K562 (cell line): Measurements from ENCODE around the gene ZC3H15. TPM values are rescaled to one million over a fixed set of nuclear protein-coding genes. Genes with fewer than 3 reads are reported as not detected.

Experiments used
- DPF2 ChIP-seq: fragments of 450-650 bp; IDR thresholded peaks from 2 replicates; pipeline ENCODE4 v1.6.1; 2016
- EGR1 ChIP-seq: fragments of 450-650 bp; conservative IDR thresholded peaks from 2 replicates; pipeline ENCODE4 v1.6.1; 2017; ENCODE audit warnings: mild to moderate bottlenecking
- MYBL2 ChIP-seq, 2 experiments: fragments of 450-650 bp in 1 of 2; sonication (generic) in 1 of 2; formaldehyde crosslinking in 1 of 2; IDR thresholded peaks; 2 replicates each; pipeline versions ENCODE4 v1.6.1 to v1.8.1; 2017 to 2022; ENCODE audit warnings: borderline replicate concordance in 1 of 2, inconsistent platforms in 1 of 2, low read depth in 1 of 2, mild to moderate bottlenecking in 1 of 2, missing genetic modification reagents in 1 of 2, moderate library complexity in 1 of 2
- NFE2 ChIP-seq: IDR thresholded peaks from 2 replicates; pipeline ENCODE4 v1.6.1; 2014; ENCODE audit warnings: antibody characterized with exemption, low read depth
- POLR2G ChIP-seq: fragments of 200-400 bp; formaldehyde crosslinking; IDR thresholded peaks from 2 replicates; pipeline ENCODE4 v1.6.1; 2017; ENCODE audit warnings: low read depth, mild to moderate bottlenecking, antibody characterized with exemption, low read length, moderate library complexity
- TAF1 ChIP-seq: IDR thresholded peaks from 2 replicates; pipeline ENCODE4 v1.6.1; 2011; ENCODE audit warnings: mild to moderate bottlenecking, low read length, moderate library complexity; ENCODE audit not compliant: insufficient read depth, control insufficient read depth, severe bottlenecking; ENCODE audit errors: extremely low read depth
- TAL1 ChIP-seq: fragments of 450-650 bp; IDR thresholded peaks from 2 replicates; pipeline ENCODE4 v1.6.1; 2016; ENCODE audit warnings: mild to moderate bottlenecking
- U2AF2 ChIP-seq: fragments of 200-400 bp; formaldehyde crosslinking; optimal IDR thresholded peaks from 2 replicates; pipeline ENCODE3; 2017; ENCODE audit warnings: low read depth, mild to moderate bottlenecking, low read length
- XRCC5 ChIP-seq: fragments of 200-400 bp; formaldehyde crosslinking; IDR thresholded peaks from 2 replicates; pipeline ENCODE4 v1.6.1; 2017; ENCODE audit warnings: low read depth, mild to moderate bottlenecking, low read length
- ZFPM2 ChIP-seq: fragments of 250-450 bp; sonication (Bioruptor Pico); IDR thresholded peaks from 2 replicates; pipeline ENCODE4 v1.5.1; 2022; ENCODE audit warnings: mild to moderate bottlenecking
- ZNF3 ChIP-seq: fragments of 250-450 bp; sonication (Bioruptor Pico); IDR thresholded peaks from 2 replicates; pipeline ENCODE4 v1.5.0; 2021; ENCODE audit warnings: mild to moderate bottlenecking, moderate library complexity
- ZNF77 ChIP-seq: fragments of 250-450 bp; sonication (Bioruptor Pico); IDR thresholded peaks from 2 replicates; pipeline ENCODE4 v1.5.0; 2020
- polyA plus RNA-seq, 8 experiments: library from polyadenylated mRNA; depleted of rRNA in 4 of 8; stranded (reverse) in 5 of 8; unstranded in 3 of 8; fragments of >200 nt; fragmentation: Nextera tagmentation in 2 of 8; fragmentation: Illumina TruSeq in 1 of 8; extraction: Ambion mirVana in 2 of 8; extraction: Trizol in 1 of 8; gene quantifications; 2 replicates each; pipeline versions ENCODE4 v1.2.1 to v1.2.3, GENCODE V29; 2011 to 2014; ENCODE audit warnings: inconsistent platforms in 1 of 8, missing spikeins in 1 of 8
- total RNA-seq, 7 experiments: library from RNA; depleted of rRNA in 6 of 7; stranded (reverse); fragments of >200 nt in 6 of 7; fragmentation: Illumina TruSeq in 2 of 7; extraction: Trizol in 2 of 7; gene quantifications; 2 replicates each; pipeline versions ENCODE4 v1.2.1 to v1.2.3, GENCODE V29; 2011 to 2021; ENCODE audit warnings: low replicate concordance in 1 of 7
- TF ChIP-seq, protein P1 (sequence below): fragments of 450-650 bp; IDR thresholded peaks from 2 replicates; pipeline ENCODE4 v1.6.1; 2016; ENCODE audit warnings: borderline replicate concordance
- TF ChIP-seq, protein P2 (sequence below): sonication (generic); formaldehyde crosslinking; IDR thresholded peaks from 2 replicates; pipeline ENCODE4 v1.9.0; 2022; ENCODE audit warnings: mild to moderate bottlenecking, missing genetic modification reagents
- TF ChIP-seq, protein P3 (sequence below): fragments of 250-450 bp; sonication (Bioruptor Pico); IDR thresholded peaks from 2 replicates; pipeline ENCODE4 v1.9.0; 2021; ENCODE audit warnings: mild to moderate bottlenecking
- TF ChIP-seq, protein P4 (sequence below): fragments of 250-450 bp; sonication (Bioruptor Pico); IDR thresholded peaks from 2 replicates; pipeline ENCODE4 v1.5.0; 2021; ENCODE audit warnings: mild to moderate bottlenecking, borderline replicate concordance
- TF ChIP-seq, protein P5 (sequence below): sonication (generic); formaldehyde crosslinking; IDR thresholded peaks from 2 replicates; pipeline ENCODE4 v1.8.0; 2022; ENCODE audit warnings: missing genetic modification reagents, mild to moderate bottlenecking, borderline replicate concordance
- TF ChIP-seq, protein P6 (sequence below): sonication (generic); formaldehyde crosslinking; IDR thresholded peaks from 2 replicates; pipeline ENCODE4 v1.8.0; 2023; ENCODE audit warnings: mild to moderate bottlenecking, missing genetic modification reagents

ZC3H15 gene
- total and polyA plus RNA-seq, 9 of the 15 experiments (the other 6 are each of a cell fraction or from before 2014, with no cell fraction given), result 132 to 286 (median 189) TPM

DNA sequence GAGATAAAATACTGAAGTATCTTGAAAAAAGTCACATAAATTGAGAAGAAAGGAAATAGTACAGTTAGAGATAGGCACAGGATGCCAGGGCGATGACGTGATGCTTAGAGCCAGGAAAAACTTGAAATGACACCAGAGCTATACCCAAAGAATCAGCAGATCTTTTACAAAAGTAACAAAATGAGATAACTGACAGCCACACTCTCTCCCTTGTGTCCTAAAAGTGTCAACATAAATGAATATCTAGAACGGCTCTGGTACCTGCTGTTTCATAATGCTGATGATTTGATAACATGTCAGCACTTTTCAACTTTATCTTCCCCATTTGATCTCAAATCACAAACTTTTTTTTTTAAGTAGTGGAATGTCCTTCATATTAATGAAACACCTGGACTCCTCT, 45.6 kb upstream of the ZC3H15 start (continued):
- TF ChIP-seq, protein P1, sequence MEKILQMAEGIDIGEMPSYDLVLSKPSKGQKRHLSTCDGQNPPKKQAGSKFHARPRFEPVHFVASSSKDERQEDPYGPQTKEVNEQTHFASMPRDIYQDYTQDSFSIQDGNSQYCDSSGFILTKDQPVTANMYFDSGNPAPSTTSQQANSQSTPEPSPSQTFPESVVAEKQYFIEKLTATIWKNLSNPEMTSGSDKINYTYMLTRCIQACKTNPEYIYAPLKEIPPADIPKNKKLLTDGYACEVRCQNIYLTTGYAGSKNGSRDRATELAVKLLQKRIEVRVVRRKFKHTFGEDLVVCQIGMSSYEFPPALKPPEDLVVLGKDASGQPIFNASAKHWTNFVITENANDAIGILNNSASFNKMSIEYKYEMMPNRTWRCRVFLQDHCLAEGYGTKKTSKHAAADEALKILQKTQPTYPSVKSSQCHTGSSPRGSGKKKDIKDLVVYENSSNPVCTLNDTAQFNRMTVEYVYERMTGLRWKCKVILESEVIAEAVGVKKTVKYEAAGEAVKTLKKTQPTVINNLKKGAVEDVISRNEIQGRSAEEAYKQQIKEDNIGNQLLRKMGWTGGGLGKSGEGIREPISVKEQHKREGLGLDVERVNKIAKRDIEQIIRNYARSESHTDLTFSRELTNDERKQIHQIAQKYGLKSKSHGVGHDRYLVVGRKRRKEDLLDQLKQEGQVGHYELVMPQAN, result no peak
- TF ChIP-seq, protein P2, sequence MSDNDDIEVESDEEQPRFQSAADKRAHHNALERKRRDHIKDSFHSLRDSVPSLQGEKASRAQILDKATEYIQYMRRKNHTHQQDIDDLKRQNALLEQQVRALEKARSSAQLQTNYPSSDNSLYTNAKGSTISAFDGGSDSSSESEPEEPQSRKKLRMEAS (CRISPR knock-in tag), result no peak
- no peak for TF ChIP-seq TAF1
- no peak for TF ChIP-seq ZNF77
- no peak for TF ChIP-seq TAL1
- TF ChIP-seq DPF2, result 0 out of 2 replicates have a peak, but pooled peaks have one; percentile 17
- TF ChIP-seq, protein P3, sequence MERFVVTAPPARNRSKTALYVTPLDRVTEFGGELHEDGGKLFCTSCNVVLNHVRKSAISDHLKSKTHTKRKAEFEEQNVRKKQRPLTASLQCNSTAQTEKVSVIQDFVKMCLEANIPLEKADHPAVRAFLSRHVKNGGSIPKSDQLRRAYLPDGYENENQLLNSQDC (CRISPR knock-in tag), result no peak
- no peak for TF ChIP-seq MYBL2 (IDR thresholded peaks at IDR 0.05; ENCODE audit: low read depth)
- no peak for TF ChIP-seq MYBL2 (CRISPR knock-in tag; IDR thresholded peaks at IDR 0.05; ENCODE audit: borderline replicate concordance)
- no peak for TF ChIP-seq EGR1
- TF ChIP-seq XRCC5, result no peak
- no peak for TF ChIP-seq POLR2G
- TF ChIP-seq NFE2, result peak; percentile 73
- TF ChIP-seq, protein P4, sequence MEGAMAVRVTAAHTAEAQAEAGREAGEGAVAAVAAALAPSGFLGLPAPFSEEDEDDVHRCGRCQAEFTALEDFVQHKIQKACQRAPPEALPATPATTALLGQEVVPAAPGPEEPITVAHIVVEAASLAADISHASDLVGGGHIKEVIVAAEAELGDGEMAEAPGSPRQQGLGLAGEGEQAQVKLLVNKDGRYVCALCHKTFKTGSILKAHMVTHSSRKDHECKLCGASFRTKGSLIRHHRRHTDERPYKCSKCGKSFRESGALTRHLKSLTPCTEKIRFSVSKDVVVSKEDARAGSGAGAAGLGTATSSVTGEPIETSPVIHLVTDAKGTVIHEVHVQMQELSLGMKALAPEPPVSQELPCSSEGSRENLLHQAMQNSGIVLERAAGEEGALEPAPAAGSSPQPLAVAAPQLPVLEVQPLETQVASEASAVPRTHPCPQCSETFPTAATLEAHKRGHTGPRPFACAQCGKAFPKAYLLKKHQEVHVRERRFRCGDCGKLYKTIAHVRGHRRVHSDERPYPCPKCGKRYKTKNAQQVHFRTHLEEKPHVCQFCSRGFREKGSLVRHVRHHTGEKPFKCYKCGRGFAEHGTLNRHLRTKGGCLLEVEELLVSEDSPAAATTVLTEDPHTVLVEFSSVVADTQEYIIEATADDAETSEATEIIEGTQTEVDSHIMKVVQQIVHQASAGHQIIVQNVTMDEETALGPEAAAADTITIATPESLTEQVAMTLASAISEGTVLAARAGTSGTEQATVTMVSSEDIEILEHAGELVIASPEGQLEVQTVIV, result no peak
- no peak for TF ChIP-seq ZFPM2 (CRISPR knock-in tag)
- no peak for TF ChIP-seq U2AF2
- TF ChIP-seq, protein P5, sequence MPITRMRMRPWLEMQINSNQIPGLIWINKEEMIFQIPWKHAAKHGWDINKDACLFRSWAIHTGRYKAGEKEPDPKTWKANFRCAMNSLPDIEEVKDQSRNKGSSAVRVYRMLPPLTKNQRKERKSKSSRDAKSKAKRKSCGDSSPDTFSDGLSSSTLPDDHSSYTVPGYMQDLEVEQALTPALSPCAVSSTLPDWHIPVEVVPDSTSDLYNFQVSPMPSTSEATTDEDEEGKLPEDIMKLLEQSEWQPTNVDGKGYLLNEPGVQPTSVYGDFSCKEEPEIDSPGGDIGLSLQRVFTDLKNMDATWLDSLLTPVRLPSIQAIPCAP, result no peak
- TF ChIP-seq, protein P6, sequence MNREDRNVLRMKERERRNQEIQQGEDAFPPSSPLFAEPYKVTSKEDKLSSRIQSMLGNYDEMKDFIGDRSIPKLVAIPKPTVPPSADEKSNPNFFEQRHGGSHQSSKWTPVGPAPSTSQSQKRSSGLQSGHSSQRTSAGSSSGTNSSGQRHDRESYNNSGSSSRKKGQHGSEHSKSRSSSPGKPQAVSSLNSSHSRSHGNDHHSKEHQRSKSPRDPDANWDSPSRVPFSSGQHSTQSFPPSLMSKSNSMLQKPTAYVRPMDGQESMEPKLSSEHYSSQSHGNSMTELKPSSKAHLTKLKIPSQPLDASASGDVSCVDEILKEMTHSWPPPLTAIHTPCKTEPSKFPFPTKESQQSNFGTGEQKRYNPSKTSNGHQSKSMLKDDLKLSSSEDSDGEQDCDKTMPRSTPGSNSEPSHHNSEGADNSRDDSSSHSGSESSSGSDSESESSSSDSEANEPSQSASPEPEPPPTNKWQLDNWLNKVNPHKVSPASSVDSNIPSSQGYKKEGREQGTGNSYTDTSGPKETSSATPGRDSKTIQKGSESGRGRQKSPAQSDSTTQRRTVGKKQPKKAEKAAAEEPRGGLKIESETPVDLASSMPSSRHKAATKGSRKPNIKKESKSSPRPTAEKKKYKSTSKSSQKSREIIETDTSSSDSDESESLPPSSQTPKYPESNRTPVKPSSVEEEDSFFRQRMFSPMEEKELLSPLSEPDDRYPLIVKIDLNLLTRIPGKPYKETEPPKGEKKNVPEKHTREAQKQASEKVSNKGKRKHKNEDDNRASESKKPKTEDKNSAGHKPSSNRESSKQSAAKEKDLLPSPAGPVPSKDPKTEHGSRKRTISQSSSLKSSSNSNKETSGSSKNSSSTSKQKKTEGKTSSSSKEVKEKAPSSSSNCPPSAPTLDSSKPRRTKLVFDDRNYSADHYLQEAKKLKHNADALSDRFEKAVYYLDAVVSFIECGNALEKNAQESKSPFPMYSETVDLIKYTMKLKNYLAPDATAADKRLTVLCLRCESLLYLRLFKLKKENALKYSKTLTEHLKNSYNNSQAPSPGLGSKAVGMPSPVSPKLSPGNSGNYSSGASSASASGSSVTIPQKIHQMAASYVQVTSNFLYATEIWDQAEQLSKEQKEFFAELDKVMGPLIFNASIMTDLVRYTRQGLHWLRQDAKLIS (CRISPR knock-in tag), result no peak
- TF ChIP-seq ZNF3 (CRISPR knock-in tag), result no peak
